Measurements from ENCODE around the gene GAREM2.
"Not testable (repeated sequence)": the region's sequence is repeated elsewhere in the genome, so short reads cannot be mapped to it uniquely, and the experiment has no call there.

The GAREM2 gene

DNA sequence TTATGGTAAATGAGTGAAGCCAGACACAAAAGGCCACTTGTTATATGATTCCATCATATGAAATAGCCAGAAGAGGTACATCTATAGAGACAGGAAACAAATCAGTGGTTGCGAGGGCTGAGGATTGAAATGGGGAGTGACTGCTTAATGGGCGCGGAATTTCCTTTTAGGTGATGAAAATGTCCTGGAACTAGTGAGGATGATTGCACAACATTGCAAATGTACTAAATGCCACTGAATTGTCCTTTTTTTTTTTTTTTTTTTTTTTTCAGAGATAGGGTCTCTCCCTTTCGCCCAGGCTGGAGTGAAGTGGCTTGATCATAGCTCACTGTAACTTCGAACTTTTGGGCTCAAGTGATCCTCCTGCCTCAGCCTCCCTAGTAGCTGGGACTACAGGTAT is 15.3 kb upstream of the GAREM2 start:
- no peak overlapping the region for H3K4me3 ChIP-seq (ENCODE audit: low read depth, low read length)
- no peak for DNase-seq (ENCODE audit: low read depth)
- TF ChIP-seq, protein P1, sequence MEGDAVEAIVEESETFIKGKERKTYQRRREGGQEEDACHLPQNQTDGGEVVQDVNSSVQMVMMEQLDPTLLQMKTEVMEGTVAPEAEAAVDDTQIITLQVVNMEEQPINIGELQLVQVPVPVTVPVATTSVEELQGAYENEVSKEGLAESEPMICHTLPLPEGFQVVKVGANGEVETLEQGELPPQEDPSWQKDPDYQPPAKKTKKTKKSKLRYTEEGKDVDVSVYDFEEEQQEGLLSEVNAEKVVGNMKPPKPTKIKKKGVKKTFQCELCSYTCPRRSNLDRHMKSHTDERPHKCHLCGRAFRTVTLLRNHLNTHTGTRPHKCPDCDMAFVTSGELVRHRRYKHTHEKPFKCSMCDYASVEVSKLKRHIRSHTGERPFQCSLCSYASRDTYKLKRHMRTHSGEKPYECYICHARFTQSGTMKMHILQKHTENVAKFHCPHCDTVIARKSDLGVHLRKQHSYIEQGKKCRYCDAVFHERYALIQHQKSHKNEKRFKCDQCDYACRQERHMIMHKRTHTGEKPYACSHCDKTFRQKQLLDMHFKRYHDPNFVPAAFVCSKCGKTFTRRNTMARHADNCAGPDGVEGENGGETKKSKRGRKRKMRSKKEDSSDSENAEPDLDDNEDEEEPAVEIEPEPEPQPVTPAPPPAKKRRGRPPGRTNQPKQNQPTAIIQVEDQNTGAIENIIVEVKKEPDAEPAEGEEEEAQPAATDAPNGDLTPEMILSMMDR (conservative IDR thresholded peaks at IDR 0.05; ENCODE audit: low read depth, low read length) = no peak

DNA sequence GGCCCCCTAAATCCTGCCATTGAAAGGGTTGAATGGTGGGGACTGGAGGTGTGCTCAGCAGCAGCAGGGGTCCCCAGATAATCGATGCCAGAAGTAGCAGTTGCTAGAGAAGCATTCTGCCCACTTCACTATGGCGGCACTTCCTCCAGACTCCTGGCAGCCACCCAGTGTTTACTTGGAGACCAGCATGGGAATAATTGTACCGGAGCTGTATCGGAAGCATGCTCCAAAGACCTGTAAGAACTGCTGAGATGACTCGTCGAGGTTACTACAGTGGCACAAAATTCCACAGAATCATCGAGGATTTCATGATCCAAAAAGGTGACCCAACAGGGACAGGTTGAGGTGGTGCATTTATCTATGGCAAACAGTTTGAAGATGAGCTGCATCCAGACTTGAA is 11.0 kb upstream of the GAREM2 start:
- TF ChIP-seq, protein P1 (conservative IDR thresholded peaks at IDR 0.05; ENCODE audit: low read depth, low read length) = no peak
- no peak for DNase-seq (ENCODE audit: low read depth)

DNA sequence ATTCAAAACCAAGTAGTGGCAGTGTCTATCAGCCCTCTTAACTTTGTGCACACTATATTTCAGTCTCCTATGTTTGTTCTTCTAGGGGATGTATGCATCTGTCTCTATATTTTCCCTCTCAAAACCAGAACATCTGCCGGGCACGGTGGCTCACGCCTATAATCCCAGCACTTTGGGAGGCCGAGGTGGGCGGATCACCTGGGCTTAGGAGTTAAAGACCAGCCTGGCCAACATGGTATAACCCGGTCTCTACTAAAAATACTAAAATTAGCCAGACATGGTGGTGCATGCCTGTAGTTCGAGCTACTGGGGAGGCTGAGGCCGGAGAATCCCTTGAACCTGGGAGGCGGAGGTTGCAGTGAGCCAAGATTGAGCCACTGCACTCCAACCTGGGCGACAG is 9.9 kb upstream of the GAREM2 start:
- TF ChIP-seq, protein P1 (conservative IDR thresholded peaks at IDR 0.05; ENCODE audit: low read depth, low read length) = no peak
- no peak for DNase-seq (ENCODE audit: low read depth)
- H3K4me3 ChIP-seq (ENCODE audit: low read depth, low read length) = no peak overlapping the region

More for the DNA sequence above, 11.0 kb upstream of the GAREM2 start:
- H3K4me3 ChIP-seq (ENCODE audit: low read depth, low read length) = no peak overlapping the region

DNA sequence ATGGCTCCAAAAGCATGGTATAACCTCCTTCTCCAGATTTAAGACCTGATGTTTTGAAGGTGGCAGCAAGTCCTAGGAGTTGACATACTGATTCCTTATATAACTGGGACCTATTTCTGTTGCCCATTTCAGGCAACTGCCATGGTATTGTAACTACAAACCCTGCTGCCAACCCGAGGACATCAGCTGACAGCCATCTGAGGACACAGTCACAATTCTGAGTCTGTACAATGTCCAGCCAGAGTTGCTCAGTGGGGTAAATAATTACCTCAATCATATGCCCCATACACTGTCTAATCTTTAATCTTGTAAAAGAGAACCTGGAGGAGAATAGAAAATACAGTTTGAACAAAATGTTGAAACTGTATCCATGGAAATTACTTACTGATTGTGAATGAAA is 8.7 kb upstream of the GAREM2 start:
- TF ChIP-seq, protein P1 (conservative IDR thresholded peaks at IDR 0.05; ENCODE audit: low read depth, low read length) = no peak
- no peak overlapping the region for H3K4me3 ChIP-seq (ENCODE audit: low read depth, low read length)
- DNase-seq (ENCODE audit: low read depth) = no peak

DNA sequence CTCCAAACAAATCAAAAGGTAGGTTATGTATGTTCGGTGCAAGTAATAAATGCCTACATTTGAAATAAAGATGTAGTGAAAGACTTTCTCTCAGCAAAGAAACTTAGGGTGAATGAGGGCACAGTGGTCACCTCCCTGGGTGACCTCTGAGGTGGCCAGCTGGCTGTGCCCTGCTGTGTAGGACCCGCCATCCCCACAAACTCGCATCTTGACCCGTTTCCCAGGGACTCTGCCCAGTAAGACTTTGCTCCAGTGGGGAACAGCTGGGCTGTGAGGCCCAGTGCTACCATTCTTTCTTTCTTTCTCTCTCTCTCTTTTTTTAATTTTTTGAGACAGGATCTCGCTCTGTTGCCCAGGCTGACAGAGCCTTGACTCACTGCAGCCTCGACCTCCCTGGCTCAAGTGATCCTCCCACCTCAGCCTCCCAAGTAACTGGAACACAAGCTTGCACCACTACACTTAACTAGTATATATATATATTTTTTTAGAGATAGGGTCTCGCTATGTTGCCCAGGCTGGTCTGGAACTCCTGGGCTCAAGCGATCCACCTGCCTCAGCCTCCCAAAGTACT is 8.2 kb upstream of the GAREM2 start:
- DNase-seq (ENCODE audit: low read depth) = no peak
- TF ChIP-seq, protein P1 (conservative IDR thresholded peaks at IDR 0.05; ENCODE audit: low read depth, low read length) = no peak
- H3K4me3 ChIP-seq (ENCODE audit: low read depth, low read length) = no peak overlapping the region

DNA sequence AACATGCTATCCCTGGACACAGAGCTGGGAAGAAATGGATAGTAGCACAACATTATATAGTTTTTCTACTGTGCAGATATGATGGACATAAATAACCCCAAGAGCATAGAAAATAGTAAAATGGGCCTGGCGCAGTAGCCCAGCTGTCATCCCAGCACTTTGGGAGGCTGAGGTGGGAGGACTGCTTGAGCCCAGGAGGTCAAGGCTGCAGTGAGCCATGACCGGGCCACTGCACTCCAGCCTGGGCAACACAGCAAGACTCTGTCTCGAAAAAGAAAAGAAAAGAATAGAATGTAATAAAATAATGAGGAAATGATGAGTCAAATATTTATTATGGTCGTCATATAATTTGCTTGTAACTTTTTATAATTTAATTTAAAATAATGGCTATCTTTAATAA is 7.5 kb upstream of the GAREM2 start:
- no peak overlapping the region for H3K4me3 ChIP-seq (ENCODE audit: low read depth, low read length)
- DNase-seq (ENCODE audit: low read depth) = no peak
- TF ChIP-seq, protein P1 (conservative IDR thresholded peaks at IDR 0.05; ENCODE audit: low read depth, low read length) = no peak

DNA sequence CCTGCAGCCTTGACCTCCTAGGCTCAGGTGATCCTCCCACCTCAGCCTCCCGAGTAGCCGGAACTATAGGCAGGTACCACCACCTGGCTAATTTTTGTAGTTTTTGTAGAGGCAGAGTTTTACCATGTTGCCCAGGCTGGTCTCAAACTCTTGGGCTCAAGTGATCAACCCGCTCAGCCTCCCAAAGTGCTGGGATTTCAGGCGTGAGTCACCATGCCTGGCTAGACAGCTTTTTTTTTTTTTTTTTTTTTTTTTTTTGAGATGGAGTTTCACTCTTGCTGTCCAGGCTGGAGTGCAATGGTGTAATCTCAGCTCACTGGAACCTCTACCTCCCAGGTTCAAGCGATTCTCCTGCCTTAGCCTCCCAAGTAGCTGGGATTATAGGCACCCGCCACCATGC is 6.3 kb upstream of the GAREM2 start:
- not testable (repeated sequence) for H3K4me3 ChIP-seq (ENCODE audit: low read depth, low read length); DNase-seq (ENCODE audit: low read depth)
